DMS53 treated with DMSO at 0.1 percent for 48 hours (cell line): ENCODE measurements around the gene ACOD1.
"Not testable (repeated sequence)": the region's sequence is repeated elsewhere in the genome, so short reads cannot be mapped to it uniquely, and the experiment has no call there.

Source experiments
- DNase-seq: peaks from one replicate; lab custom pipeline; 2025; ENCODE audit not compliant: unreplicated experiment; lab: John Stamatoyannopoulos, UW

Gene ACOD1

DNA sequence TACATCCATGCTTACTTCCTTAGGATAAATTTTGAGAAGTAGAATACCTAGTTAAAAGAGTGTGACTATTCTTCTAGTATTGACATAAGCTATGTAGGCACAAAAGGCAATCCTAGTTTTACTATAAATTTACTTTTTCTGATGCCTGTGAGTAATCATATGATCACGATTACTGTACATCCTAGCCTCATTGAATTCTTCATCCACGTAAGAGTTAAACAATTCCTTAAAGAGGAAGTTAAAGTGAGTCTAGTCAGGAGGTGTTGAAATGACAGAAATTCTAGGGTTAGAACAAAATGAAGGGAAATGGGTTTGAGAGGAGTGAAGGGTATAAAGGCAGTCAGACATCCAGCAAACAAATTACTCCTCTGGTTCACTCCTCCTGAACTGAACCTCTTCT lies at the start of gene ACOD1:
Gene ACOD1 (plus strand): TSS at position 363 of the 400 bp plus-strand sequence. CDS start 48 bp downstream, outside the sequence.
- no peak for DNase-seq

DNA sequence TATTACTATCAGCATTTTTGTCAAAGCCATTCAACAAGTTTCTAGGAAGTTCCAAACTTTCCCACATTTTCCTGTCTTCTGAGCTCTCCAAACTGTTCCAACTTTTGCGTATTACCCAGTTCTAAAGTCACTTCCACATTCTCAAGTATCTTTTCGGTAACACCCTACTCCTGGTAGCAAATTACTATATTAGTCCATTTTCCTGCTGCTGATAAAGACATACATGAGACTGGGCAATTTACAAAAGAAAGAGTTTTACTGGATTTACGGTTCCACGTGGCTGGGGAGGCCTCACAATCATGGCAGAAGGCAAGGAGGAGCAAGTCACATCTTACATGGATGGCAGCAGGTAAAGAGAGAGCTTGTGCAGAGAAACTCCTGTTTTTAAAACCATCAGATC lies 49.2 kb upstream of the ACOD1 start:
- DNase-seq = not testable (repeated sequence)

DNA sequence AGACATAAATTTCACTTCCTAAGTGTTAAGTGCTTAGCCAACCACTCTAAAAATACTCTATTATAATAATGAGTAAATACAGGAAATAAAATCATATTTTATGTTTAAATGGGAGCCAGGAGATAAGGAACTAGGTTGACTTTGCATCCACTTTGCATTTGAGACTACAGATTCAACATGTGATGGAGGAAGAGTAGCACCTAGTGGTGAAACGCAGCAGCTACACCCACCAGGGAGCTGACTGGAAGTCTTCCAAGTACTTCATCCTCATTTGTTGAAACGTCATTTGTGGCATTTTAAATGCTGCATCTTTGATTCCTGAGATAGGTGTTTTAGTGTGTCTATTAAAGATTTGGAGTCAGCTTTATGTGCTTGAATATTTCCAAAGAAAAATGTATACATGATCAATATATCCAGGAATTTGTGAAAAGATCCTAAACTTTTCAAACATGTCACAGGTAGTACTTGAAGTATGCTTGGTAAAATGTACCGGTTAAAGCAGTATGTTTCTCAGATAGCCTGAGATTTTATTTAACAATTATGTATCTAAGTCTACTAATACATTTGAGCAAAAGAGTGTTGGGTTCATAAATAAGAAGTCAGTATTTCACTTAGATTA lies 44.7 kb upstream of the ACOD1 start:
- peak; percentile 15 for DNase-seq

DNA sequence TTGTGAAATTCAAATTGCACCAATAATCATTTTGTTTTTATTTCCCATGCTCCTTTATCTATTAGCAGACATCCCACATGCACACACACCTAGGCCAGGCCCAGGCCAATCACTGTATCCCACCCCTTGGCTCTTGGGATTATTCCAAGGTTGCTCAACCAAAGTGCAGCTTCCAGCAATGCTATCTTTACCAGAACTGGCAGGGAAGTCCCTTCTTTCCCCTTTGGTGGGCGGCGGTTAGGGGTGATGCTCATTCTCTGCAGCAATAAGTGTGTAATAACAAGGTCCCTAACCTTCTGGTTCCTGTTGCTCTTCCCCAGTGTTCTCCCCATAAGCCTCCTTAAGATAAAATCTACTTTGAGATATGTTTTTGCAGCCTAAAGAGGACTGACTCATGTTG lies 43.8 kb upstream of the ACOD1 start:
- no peak for DNase-seq

DNA sequence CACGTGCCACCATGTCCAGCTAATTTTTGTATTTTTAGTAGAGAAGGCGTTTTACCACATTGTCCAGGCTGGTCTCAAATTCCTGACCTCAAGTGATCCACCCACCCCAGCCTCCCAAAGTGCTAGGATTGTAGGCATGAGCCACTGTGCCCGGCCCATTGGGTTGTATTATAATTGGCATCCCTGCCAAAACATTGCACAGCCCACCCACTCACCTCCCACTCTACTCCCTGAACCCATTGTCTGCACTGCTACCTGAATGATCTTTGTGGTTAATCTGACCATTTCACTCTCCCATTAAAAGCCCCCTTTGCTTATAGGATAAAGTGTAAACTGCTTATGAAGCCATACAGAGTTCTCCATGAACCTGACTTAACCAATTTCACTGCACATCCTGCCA lies 35.8 kb upstream of the ACOD1 start:
- no peak for DNase-seq

DNA sequence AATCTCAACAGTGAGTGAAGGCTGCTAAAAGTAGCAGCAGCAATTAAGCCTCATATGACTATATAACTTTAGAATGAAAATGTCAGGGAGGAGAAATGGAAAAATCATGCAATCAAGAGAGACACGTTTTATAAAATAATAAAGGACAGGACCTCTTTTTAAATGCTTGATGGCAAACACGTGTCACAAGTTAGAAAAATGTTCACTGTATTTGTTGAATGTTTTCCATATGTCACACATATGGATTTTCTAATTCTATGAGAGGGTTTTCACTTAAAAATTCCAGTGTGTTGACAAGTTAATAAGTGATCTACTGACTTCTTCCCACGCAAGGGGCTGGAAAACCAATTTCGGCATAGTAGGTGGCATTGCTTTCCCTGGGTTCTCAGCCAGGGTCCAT lies 34.4 kb upstream of the ACOD1 start:
- DNase-seq = no peak

DNA sequence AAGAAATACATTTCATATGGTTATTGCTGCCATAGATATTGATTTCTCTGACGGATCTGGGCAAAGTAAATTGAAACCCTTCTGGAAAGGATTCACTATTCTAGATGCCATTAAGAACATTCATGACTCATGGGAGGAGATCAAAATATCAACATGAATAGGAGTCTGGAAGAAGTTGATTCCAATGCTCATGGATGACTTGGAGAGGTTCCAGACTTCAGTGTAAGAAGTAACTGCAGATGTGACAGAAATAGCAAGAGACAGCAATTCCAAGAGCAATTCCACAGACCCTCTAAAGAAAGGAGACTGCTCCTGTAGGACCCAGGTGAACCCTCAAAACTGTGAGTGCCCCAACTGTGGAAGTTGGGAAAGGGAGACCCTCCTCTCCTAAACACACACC lies 31.2 kb upstream of the ACOD1 start:
- no peak for DNase-seq

DNA sequence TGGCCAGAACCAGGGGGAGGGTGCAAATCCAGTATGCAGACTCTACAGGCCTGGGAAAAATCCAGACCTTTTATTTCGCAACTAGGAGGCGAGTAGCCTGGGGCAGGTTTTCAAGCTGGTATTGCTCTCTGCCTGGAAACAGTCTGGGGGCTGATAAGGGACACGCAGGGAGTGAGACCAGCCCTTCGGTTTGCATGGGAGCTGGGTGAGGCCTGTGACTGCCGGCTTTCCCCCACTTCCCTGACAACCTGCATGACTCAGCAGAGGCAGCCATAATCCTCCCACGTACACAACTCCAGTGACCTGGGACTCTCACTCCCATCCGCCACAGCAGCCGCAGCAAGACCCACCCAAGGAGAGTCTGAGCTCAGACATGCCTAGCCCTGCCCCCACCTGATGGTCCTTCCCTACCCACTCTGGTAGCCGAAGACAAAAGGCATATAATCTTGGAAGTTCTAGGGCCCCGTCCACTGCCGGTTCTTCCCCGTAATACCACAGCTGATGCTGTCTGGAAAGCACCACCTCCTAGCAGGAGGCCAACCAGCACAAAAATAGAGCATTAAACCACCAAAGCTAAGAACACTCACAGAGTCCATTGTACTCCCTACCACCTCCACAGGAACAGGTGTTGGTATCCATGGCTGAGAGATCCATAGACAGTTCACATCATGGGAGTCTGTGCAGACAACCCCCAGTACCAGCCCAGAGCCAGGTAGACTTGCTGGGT lies 30.4 kb upstream of the ACOD1 start:
- not testable (repeated sequence) for DNase-seq

DNA sequence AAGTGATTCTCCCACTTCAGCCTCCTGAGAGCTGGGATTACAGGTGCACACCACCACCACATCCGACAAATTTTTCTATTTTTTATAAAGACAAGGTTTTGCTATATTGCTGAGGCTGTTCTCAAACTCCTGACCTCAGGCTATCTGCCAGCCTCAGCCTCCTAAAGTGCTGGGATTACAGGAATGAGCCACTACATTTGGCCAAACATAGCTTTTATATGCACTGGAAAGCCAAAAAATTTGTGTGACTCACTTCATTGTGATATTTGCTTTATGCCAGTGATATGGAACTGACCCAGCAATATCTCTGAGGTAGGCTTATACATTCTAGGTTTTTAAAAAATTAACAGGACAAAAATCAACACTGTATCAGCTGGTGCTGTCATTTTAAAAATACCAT lies 26.8 kb upstream of the ACOD1 start:
- DNase-seq = no peak

DNA sequence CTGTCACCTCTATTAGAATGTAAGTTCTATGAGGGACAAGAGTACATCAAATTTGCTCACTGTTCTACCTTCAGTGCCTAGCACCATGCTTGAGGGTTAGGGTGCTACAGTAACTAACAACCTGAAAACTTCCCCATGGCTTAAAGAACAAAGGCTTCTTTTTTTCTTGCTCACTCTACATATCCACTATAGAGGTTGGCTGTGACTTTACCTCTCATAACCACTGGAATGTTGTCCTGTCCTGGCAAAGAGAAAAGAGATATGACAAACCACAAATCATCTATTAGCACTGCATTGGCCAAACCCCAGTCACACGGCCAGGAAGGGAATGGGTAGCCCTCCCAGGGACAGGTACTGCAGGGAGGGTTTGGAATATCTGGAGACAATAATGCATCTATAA lies 23.2 kb upstream of the ACOD1 start:
- no peak for DNase-seq

DNA sequence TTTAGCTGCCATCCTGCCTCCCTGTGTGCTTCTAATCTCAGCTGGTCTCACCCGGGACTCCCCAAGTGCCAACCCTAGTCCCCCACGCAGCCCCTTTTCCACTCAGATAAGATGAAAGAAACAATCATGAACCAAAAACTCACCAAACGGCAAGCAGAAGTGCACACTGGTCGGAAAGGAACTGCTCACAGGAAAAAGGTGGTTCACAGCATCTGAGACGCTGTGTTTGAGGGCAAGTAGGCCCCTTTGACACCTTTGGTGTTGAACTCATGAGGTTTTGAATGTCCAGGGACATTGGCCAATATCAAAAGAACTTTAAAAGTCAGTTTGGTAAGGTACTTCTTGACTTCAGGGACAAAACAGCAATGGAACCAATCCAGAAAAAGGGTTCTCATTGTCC lies 20.4 kb upstream of the ACOD1 start:
- no peak for DNase-seq

DNA sequence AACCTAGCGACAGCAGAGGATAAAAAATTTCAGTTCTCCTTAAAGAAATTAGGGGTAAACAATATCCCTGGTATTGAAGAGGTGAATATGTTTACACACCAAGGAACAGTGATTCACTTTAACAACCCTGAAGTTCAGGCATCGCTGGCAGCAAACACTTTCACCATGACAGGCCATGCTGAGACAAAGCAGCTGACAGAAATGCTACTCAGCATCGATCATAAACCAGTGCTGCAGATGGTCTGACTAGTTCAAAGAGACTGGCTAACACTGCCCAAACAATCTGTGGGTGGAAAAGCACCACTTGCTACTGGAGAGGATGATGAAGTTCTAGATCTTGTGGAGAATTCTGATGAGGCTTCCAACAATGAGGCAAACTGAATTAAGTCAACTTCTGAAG lies 19.9 kb upstream of the ACOD1 start:
- DNase-seq = no peak

DNA sequence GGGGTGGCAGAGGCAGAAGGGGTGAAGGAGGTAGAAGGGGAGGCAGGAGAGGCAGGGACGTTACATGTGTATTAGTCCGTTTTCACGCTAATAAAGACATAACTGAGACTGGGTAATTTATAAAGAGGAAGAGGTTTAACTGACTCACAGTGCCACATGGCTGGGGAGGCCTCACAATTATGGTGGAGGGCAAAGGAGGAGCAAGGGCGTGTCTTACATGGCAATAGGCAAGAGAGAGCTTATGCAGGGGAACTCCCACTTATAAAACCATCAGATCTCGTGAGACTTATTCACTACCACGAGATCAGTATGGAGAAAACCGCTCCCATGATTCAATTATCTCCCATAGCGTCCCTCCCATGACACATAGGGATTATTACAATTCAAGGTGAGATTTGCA lies 19.0 kb upstream of the ACOD1 start:
- no peak for DNase-seq

DNA sequence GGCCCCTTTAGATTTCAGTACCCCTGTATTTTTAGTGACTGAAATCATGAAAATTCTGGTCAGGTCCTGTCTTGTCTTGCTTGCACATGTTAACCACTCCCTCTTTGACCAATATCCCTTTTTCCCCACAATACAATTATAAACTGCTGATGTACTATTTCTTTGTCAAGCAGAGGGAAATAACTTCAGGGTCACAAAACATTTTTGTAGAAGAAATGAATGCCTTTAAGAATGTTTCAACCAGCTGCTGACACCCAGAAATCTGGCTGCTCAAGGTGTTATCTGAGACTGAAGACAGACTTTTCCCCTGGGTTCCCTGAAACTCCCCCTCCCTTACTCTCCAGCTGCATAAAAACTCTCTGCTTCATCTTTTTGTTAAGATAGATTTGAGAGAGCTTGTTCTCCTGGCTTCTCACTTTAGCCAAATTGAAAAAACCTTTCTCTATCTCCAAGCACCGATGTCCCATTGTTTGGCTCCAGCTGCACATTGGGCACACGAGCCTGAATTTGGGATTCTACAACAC lies 18.4 kb upstream of the ACOD1 start:
- DNase-seq = no peak

DNA sequence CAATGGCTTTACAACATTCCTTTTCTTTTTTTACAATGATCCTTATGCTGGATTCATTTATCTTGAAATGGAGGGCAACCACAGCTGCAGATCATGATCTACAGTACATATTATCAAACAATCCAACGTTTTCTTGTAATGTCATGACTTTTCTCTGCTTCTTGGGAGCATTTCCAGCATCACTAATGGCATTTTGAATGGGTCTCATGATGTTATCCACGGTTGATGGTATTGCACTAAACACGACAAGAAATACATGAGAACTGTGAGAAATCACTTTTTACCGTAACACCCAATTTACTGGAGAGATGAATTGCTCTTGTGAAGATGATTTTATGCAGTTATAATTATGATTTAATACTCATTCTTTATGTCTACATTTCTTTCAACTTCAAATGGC lies 16.2 kb upstream of the ACOD1 start:
- DNase-seq = no peak

DNA sequence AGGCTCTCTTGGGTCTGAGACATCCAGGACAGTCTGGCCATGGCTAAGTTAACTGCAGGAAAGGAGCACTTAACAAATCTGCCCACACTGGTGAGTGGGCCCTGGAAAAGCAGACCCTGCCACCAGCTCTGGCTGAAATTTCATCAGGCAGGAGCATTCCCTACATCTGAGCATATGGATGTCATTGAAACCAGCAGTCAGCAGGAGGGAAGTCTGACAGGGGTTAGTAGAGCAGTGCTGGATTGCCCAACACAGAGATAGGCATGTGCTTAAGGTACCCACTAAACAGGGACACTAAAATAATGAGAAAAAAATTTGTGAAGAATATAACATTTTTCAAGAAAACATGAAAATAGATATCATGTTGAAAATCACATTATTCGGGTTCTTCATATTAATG lies 13.6 kb upstream of the ACOD1 start:
- DNase-seq = no peak

DNA sequence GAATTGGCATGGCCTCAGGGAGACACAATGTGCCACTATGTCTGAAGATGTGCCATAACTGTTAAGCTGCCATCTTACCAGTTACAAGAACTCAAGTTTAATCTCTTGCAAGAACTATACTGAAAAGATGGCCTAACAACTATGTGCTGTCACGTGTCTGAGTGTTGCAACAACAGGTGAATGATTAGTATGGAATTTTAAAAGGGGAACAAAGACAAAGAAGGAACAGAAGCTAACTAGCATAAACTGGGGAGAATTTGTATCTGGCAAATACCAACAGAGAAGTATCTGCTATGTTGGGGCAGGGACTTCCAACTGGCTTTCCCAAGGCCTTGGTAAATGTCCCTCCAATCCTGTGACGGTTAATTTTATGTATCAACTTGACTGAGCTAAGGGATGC lies 11.5 kb upstream of the ACOD1 start:
- DNase-seq = no peak

DNA sequence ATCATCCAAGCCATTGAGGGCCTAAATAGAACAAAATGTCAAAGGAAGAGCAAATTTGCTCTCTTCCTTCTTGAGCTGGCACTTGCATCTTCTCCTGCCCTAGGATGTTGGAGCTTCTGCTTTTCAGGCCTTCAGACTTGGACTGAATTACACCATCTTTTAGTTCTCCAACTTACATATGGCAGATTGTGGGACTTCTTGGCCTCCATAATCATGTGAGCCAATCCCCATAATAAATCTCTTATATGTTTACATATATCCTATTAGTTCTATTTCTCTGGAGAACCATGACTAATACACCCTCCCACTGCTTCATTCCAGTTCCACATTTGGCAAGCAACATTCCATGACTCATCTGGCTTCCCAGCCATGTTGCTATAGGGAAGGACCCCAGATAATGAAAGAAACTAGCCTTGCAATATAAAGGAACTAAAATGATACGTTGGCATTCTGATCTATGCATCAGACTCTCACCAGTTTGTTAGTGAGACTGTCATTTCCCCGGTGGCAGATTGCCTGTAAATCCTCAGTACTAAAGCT lies 11.0 kb upstream of the ACOD1 start:
- DNase-seq = no peak

DNA sequence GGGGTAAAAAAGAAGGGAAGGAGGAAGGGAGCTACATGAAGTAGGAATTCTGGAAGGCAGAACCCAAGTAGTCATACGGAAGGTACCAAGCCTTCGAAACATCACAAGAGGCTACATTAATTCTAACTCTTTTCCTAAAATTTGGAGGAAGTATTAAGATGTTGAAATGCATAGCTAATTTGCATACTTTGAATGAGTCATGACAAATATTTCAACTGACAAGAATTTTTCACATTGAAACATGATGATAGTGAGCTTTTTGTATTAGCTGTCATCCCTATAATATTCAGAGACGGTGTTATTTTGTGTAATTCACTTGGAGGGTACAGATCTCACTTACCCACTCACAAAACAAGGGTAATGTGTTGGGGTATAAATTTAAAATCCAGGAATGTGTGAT lies 9.1 kb upstream of the ACOD1 start:
- no peak for DNase-seq

DNA sequence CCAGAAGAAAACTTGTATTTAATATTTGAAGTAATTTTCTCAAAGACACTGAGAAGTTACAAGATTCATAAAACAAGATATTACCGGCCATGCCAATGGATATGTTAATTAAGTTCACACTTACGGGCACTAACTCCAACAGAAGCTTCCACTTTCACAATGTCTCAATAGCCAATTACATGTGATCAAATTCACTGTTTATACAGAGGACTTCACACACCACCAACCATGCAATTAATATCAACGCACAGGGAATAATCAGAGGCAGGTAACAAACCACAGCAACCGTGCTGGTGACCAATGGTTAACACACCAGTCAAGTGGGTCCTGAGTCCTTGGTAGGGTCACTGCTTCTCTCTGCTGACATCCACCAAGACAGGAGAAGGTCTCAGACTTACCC lies 5.9 kb upstream of the ACOD1 start:
- DNase-seq = no peak

DNA sequence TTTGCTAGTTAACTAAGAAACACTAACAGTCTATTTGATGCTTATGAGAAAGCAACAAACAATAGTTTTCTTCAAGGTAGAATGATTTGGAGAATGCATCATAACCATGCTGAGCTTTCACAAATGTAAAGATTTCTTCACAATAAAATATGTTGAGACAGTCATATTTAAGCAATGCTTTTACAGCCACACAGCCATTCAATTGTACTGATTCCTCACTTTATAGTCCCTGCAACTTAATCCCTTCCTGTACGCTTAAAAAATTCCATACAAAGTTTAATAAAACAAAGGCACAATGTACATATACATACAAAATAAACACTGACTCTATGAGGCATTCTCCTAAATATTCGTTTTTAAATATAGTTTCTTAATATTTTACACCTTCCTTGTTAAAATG lies 4.7 kb upstream of the ACOD1 start:
- DNase-seq = no peak

DNA sequence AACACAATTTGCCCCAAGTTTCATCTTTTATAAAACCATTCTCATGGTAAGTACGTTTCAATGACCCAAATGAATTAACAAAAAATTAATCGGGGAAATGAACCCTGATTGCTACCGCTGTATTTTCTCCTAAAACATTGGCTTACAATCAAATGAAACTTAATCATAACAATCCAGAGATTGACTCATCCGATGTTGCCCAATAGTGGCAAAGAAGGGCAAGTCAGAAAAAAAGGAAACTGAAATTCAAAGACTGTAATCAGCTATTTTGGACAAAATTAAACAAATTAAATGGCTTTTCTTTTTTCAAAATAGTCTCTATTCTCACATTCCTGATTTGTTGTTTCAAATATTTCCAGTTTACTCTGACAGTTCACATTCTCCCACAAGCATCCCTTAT lies 3.9 kb upstream of the ACOD1 start:
- no peak for DNase-seq

DNA sequence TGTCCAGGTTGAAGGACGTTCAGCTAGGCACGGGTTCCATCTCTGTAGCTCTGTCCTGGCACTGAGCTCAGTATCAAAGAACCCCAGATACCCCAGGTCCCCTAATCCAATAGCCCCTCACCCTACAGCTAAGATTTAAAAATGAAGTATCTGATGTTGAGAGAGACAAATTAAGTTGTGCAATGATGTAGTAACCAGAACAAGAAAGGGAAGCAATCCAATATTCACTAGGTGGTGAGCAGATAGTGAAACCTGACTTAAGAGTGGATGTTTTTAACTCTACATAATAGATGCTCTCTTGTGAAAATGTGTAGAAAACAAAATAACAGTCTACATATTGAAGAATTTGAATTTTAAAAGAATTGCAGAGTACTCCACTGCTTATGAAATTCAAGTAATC lies 1.8 kb downstream of the ACOD1 start:
- DNase-seq = no peak
